HL-60/S4 treated with retinoic acid at 250 ng/mL for 4 days and 3 days (cell line): ENCODE results near the gene DCAF12.

Experiments
- in situ Hi-C: fragments of 300-500 bp; cut with MboI; formaldehyde crosslinking; loops from 2 replicates; pipeline ENCODE4 v1.7.0; 2022; ENCODE audit warnings: low sequenced_read_pairs

Gene DCAF12

DNA sequence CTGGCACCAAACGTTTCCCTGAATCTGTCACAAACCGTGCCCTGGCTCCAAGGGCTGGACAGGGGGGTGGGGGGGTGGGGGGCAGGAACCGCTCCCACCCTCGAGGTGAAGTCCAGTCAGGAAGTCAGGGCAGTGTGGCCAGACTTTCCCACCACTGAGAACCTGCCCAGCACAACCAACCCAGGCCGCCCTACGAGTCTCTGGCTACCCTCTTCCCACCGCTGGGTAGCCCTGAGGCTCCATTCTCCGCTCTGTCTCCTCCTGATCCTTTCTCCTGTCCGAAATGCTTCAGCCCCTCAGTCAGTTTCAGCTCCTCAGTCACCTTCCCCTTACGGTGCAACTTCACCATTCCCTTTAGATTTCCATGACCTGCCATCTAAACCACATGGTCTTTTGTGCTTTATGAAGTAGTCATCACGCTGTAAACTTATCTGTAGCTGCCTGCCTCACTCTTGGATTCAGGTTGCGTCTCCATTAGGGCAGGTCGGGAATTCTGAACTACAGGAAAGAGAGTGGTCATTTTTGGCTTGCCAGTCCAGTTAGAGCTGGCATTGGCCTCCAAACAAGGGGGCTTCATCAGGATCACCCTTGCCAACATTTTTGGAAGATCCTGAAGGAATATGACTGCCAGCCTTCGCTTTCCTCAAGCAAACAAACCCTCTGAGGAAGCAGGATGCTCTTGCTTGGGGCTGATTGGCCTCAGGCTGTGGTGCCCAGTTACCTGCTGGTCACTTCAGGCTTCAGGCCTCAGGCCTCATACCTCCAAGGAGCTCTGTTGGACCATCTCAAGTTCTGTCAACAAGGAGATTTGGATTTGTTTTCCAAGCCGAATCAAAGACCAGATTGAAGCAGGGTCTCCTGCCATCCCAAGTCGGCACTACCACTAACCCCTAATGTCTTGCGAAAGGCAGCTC is 794 bp upstream of the DCAF12 start:
- in situ Hi-C loops = no loop called here

DNA sequence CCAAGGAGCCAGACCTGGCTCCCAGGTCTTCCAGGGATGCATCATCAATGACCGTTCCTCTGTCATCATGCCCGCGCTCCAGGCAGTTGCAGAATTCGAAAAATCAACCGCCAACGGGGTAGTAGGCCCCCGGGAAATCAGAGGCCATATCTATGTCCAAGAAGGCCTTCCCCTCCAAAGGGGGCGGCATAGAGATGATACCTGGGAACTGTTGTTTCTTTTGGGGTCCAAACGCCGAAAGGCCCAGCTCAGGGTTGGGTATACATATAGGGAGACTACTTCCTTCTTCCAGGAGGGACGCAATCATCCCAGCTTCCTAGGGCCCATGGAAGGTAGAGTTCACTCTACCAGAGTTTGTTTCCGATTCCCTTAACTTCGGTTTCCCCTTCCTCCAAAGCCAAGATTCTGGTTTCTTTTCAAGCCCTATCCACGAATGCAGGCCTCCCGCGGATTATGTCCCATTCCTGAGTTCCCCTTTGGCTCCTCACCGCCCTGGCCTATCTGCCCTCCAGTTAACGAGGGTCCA is 754 bp downstream of the DCAF12 start:
- in situ Hi-C loops = no loop called here

DNA sequence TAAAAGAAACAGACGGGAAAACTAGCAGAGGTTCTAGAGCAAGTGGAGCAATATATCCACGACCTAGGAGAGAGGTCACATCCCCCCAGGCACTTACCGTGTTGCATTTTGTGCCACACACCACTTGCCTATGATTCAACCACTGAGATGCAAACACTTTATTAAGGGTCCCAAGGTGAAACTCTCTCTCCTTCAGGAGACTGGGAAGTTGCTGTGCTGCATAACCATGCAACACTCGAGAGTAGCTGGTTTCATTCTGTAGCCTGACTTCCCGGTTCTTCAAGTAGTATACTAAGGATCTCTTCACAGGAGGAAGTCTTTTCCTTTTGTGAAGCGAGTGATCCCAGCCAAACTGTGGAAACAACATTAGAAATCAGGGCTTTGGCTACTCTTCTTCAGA is 1.6 kb downstream of the DCAF12 start:
- in situ Hi-C loops = no loop called here

DNA sequence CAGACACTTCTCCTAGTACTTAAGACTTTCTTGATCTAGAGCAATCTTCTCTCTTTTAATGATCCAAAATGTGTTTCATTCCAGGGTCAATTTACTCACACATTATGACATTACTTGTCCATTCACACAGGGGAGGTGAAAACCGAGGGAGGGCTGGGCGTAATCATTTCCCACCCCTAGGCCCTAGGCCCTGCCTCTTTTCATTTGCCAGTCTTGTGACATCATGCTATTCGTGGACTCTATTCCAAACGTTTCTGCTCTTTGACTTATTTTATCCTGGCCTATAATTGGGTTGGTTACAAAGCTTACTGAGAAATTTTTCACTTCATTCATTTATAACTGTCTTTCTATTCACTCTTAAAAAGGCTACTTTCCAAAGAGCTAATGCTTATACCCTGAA is 2.4 kb downstream of the DCAF12 start:
- in situ Hi-C loops = no loop called here

DNA sequence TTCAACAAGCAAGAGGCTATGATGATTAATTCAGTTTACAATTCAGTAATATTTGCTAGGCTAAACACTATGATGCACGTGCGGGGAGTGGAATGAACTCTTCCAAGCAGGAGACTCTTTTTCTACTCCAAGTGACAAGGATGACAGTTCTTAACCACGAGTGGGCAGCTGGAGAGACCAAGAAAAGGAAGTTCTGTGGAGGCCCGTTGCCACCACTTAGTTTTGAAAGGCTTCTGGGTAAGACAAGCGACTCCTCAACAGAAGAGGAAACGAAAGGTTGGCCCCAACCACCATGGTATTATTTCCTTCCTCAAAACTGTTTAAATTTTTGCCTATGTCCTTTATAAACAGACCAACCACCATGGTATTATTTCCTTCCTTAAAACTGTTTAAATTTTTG is 2.8 kb downstream of the DCAF12 start:
- in situ Hi-C loops = no loop called here

DNA sequence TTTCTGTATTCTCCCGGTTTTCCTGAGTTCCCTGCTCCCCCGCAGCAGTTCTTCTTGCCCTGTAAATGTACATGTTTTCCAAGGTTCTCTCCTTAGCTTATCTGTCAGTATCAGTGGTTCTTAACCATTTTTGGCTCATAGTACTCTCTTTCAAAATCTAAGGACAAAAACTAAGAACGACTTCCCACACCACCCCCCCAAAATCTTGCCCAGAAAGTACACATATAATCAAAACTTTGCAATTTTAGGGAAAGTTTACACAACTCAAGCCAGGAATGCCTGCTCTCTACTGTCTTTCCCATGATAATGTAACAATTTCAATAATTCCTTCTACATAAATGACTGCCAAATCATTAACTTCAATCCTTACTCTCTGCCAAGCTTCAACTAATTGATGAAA is 4.5 kb downstream of the DCAF12 start:
- in situ Hi-C loops = no loop called here

DNA sequence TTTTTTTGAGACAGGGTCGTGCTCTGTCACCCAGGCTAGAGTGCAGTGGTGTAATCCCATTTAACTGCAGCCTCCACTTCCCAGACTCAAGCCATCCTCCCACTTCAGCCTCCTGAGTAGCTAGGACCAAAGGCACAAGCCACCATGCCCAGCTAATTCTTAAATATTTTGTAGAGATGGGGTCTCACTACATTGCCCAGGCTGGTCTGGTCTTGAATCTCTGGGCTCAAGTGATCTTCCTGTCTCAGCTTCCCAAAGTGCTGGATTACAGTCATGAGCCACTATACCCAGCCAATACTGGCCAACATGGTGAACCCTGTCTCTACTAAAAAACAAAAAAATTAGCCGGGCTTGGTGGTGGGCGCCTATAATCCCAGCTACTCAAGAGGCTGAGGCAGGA is 6.8 kb downstream of the DCAF12 start:
- in situ Hi-C loops = no loop called here

DNA sequence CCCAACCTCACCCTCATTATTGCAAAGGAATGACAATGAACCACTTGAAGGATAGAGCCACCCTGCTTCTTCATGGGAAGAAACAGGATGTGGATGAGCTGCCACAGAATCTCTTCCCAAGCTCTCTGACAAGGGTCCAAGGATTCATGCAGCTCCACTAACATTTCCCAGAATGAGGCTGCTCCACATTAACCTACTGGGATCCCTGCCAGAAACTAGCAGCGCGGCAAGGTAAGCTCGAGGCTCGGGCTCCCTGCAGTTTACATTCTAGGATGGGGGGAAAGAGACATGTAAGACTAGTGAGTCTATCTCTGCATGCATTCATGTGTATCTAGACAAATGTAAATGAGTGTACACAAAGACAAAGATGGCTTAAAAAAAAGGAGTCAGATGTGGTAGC is 12.1 kb downstream of the DCAF12 start:
- in situ Hi-C loops = no loop called here

DNA sequence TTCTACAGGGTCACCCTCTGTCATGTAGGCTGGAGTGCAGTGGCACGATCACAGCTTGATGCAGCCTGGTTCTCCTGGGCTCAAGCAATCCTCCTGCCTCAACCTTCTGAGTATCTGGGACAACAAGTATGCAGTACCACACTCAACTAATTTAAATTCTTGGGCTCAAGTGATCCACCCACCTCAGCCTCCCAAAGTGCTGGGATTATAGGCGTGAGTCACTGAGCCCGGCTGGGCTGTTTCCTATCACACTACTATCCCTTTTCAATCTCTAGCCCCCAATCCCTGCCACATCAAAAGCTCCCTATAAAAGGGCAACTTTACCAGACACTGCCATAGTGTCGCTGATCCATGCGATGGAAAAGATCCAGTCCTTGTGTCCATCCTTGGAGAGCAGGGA is 20.4 kb downstream of the DCAF12 start:
- in situ Hi-C loops = no loop called here

DNA sequence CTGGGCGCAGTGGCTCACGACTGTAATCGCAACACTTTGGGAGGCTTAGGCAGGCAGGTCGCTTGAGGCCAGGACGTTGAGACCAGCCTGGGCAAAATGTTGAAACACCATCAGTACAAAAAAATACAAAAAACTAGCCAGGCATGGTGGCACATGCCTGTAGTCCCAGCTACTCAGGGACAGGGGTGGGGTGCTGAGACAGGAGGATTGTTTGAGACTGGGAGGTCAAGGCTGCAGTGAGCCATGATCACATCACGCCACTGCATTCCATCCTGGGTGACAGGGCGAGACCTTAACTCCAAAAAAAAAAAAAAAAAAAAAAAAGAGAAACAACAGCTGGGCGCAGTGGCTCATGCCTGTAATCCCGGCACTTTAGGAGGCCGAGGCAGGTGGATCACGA is 23.7 kb downstream of the DCAF12 start:
- in situ Hi-C loops = no loop called here

DNA sequence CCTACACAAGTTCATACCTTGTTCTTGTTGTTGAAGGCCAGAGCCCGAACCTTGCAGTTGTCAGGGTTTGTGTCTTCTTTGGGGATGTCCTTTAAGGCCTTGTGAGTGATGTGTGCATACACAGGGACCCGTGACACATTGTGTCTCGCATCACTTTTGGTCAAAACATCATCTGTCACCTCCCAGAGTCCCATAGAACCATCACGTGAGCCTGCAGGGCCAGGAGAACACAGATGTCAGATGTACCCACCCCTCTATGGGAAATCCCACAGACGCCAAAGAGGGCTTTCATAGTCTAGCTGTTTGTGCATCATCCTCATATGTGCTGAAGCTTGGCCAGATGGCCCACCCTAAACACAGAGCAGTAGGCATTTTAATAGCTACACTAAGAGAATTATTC is 28.2 kb downstream of the DCAF12 start:
- in situ Hi-C loops = no loop called here

DNA sequence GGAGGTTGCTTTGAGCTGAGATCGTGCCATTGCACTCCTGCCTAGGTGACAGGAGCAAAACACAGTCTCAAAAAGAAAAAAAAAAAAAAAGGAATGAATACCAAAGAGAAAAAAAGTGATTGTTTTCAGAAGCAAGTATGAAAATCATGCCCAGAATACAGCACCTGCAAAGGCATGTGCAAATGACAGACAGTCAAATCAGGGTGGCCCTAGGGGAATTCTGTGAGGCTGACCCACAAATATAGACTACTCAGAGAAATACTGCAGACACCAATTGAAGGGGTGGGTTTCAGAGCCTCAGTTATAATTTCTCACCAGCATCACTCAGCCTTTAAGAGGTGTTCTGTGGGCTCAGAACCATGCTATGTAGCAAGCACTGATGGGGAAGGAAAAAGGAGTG is 28.6 kb downstream of the DCAF12 start:
- in situ Hi-C loops = no loop called here

DNA sequence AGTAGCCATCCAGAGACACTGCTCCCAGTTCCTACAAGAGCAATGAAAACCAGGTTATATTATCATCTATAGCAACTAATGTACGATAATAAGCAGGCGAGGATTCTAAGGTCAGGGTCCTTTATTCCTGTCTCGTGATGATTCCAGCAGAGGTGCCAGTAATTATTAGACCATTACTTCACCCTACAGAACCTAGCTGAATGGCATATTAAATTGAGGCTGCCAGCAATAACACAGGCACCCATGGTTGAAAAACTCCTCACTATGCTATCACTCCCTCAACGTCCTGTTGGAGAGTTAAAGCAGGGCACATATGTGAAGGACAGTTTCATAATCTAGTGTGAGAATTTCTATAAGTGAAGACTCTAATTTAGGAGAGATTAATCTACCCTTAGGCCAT is 29.7 kb downstream of the DCAF12 start:
- in situ Hi-C loops = no loop called here

DNA sequence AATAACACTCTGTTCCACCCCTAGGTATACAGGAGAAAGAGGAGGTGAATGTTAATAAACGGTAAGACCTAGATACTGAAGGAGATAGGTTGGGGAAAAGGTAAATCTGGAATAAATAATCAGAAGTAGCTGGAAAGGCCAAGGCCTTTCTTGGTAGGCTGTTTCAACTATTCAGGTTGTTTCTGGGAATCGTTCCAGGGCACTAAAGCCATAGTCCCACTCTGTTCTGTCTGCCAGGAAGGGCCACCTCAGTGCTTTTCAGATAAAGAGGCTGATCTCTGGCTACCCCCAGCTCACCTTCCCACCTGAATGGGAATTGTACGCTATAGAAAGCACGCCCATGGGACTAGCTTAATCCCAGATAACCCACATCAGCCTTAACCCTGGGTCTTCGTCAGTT is 32.9 kb downstream of the DCAF12 start:
- in situ Hi-C loops = no loop called here

DNA sequence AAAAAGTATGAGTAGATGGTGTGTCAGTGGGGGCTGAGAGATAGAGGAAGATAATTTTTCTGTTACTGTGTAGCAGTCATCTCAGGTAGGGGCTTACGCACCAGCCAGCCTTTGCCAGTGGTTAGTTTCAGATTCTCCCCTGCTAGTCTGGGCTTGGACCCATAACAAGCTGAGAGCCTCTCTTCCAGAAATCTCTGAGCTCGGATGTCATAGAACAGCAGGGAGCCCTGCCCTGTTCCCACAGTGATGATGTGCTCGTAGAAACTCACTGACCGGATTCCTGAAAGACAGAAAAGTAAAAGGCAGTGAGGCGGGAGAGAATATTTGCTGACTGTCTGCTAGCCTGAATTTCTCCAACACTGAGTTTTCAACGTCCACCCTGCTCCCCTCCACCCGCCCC is 37.2 kb downstream of the DCAF12 start:
- in situ Hi-C loops = no loop called here

DNA sequence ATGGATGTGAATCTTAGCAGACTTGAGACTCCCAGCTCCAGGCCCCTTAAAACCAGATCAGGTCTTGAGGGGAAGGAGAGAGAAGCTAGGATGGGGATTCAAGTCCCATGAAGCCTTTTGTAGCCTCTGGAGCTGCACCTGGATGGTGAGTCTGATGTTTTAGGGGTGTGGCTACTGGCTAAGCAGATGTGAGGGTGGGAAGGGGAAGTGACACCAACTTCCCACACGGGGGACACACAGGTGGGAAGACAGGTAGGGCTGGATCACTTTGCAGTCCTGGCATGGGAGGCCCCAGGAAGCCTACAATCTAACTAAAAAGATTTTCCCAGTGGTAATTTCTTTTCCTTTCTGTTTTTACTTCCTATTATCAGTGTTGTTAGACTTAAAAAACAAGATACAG is 39.1 kb downstream of the DCAF12 start:
- in situ Hi-C loops = no loop called here

DNA sequence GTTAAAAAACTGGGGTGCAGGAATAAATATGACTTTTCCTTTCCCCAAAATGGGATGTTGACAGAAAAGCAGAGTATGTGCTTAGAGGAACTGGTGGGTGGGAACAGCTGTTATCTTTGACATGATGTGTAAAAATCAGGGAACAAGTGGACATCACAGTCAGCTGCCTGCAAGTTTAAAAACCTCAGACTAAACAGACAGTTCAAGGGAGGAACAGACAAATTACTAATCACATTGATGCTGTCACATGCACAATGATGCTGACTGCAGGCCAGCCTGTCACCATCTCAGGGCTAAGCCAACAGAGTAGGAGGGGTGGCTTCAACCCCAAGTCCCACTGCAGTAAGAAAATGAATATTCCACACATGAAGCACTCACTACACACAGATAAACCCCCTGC is 39.6 kb downstream of the DCAF12 start:
- in situ Hi-C loops = no loop called here

DNA sequence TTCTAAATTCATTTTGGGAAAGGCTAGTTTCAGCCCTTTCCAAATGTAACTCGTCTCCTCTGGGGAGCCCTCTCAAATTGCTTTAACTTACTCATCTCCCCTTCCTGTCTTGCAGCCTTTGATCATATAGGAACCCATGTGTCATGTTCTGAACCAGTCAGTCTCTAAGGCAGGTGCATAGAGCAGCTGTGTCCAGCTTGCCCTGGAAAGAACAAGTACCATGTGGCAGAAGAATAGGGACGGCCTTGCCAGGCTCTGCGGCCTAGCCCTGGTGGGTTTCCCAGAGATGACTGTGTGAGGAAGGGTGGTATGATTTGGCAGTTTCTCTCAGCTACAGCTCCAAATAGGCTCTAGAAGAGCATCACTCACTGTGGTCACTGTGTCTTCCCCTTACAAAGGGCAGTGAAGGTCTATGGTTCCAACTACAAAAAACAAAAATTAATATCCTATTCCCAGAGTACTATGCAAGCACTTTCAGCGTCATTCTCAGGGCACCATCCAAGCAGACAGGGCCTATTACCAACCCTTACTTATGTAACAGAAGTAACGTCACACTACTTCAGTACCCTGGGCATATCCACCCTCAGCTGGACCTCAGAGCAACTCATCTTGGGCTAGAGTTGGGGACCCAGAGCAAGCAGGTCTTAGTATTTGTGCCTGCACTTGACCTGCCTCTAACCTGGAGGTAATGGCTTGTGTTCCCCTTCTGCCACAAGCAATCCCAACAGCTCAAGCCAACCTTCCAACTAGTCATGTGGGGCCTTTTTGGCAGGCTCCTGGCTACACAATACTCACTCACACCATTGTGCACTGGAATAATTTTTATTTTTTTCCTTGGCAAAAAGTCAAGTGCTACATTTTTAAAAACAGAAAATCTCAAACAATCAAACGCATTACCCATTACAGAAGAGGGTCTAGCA is 40.7 kb downstream of the DCAF12 start:
- in situ Hi-C loops = no loop called here

DNA sequence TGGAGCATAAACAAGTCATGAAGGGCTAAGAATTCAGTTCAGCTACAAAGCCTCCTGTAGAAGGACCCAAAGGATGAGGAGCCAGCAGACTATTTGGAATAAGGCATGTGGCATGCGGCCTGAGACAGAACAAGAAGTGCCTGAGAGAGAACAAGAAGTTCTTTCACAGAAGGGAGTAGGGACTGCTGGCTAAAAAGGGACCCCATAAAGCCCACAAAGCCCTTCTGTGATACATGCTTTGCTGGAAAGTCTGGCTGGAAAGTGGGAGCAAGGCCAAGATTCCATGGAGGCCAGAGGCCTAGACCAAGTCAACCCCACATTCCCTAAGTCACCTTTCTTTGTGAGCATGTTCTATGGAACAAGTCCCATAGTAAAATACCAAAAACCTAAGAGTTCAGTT is 41.9 kb downstream of the DCAF12 start:
- in situ Hi-C loops = no loop called here

DNA sequence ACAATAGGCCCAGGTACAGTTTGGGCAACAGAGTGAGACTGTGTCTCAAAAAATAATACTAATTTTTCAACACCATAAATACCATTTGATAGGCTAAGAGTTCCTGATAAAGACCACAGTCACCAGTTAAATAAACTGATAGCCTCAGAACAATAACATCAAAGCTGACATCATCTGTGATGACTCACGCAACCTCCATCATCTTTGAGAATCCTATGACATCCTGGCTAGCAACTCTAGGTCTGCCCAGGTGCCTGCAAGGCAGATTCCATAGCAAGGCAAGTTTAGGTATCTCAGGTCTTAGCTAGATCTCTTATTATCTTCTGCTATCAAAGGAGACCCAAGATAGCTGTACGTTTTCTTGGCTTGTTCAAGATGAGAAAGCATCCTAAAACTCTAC is 47.3 kb downstream of the DCAF12 start:
- in situ Hi-C loops = no loop called here

DNA sequence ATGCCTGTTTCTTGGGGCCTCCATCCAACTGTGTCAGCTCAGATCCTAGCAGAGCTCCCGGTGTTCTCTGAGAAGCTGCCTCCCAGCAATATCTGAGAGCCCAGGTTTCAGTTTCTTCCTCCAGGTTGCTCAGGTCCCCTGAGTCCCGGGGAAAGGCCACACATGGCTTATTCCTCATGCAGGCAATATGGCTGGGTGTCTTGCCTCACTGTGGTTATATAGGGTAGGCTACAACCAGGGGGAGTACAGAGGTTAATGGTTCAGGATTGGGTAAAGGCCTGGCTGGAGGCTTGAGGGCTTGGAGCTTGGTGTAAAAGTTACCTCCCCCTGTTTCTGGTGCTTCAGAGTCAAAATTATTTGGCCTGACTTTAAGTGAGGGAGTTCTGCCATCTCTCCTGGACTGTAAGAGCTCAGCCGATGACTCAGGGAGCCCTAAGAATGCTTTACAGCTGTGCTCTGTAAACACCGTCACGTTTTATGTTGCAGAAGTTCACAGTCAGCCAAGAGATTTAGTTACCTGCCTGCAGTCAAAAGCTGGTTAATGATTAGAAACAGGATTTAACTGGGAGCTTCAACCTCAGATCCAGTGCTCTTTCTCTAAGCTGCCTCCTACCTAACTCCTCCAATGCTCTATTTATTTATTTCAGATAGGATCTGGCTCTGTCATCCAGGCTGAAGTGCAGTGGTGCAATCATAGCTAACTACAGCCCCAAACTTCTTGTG is 53.5 kb downstream of the DCAF12 start:
- in situ Hi-C loops = no loop called here
